KOPT-K1 (cell line): ENCODE measurements around the gene DNAJC5G.

Source experiments
- H3K27ac ChIP-seq: fragments of 200-600 bp; sonication (generic); 2 replicates; pipeline ENCODE4 v1.5.1; 2016; ENCODE audit warnings: antibody characterized with exemption, mild to moderate bottlenecking, low read depth, low read length; ENCODE audit not compliant: poor library complexity, severe bottlenecking
- H3K36me3 ChIP-seq: fragments of 200-600 bp; sonication (generic); 2 replicates; pipeline ENCODE4 v1.5.1; 2017; ENCODE audit warnings: antibody characterized with exemption, mild to moderate bottlenecking, low read length, moderate library complexity; ENCODE audit not compliant: insufficient read depth
- H3K9me3 ChIP-seq: fragments of 200-600 bp; sonication (generic); 2 replicates; pipeline ENCODE4 v1.5.1; 2017; ENCODE audit warnings: antibody characterized with exemption, low read length, mild to moderate bottlenecking; ENCODE audit not compliant: insufficient read depth, poor library complexity, severe bottlenecking

The DNAJC5G gene

GRCh38 chr2:27245626-27246025, 29.6 kb upstream of the DNAJC5G start:
- peaks cover 50% of the 10 kb centered on the region for H3K36me3 ChIP-seq
- H3K27ac ChIP-seq, result no peak overlapping the region
- no peaks in the 10 kb centered on the region for H3K9me3 ChIP-seq

- no peaks in the 10 kb centered on the region for H3K9me3 ChIP-seq
- no peak overlapping the region for H3K27ac ChIP-seq
- H3K36me3 ChIP-seq, result peaks cover 28% of the 10 kb centered on the region
Measured at GRCh38 chr2:27247893-27248292, 27.3 kb upstream of the DNAJC5G start.

DNA sequence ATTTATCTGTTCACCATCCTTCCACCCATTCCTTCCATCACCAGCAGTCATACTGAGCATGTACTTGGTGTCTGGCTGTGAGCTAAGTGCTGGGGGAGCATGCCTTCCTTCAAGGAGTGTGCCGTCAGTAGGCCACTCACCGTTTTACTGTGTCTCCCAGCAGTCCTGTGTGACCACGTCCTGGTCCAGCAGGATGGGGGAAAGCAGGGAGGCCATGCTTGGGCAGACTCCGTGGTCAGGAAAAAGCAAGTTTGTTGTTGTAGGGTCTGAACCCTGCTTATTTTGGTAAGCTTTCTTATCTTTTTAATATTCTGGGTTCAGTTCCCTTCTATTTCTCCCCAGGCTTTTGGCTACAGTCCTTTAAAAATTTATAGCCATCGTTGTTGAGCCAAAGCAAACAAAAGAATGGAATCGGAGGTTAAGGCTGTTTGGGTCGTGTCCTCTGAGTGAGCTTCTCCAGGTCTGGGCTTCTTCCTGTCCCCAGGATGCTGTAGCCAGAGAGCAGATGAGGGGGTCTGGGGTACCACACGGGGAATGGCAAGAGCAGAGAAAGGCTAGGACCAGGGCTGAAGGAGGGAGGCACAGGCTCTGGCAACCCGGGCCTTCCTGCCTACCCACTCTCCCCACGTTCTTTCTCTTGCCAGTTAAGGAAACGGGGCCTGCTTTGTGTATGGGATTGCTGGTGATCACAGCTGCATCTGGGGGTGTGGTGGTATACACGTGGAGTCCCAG, 25.9 kb upstream of the DNAJC5G start:
- Histone ChIP-seq H3K27ac (no peak overlapping the region), H3K9me3 (no peaks in the 10 kb centered on the region), H3K36me3 (peaks cover 13% of the 10 kb centered on the region)

- H3K27ac ChIP-seq, result no peak overlapping the region
- H3K36me3 ChIP-seq, result peaks cover 6% of the 10 kb centered on the region; the same call in 1 of the 2 replicates
- no peaks in the 10 kb centered on the region for H3K9me3 ChIP-seq
Measured at GRCh38 chr2:27249891-27250651, 25.2 kb upstream of the DNAJC5G start.

DNA sequence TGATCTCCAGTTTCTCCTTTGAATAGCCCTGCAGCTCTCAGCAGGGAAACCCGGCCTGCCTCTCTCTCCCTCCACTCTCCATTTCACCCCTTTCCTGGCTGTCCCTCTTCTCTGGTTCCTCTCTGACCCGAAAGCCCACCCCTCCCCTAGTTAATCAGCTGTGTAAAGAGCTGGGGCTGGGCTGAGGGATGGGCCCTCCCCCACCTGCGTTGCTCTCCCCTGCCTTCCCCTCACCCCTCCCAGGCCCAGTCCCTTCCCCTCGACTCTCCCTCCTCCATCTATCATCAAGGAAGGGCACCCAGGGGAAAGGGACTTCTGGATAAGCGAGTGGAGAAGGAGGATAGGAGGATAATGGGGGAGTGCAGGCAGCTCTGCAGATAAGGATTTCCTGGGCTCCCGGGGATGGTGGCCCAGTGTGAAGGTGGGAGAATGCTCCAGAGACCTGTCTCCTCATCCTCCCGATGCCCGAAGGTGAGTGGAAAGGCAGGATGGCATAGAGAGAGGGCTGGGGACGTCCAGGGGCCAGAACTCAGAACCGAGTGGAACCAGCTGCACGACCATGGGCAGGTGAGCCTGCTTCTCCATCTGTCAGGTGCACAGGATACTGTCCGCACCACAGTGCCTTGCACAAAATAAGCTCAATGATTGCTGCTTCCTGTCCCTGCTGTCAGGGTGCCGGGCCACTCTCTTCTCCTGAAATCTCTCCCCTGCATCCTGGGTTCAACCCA, 24.4 kb upstream of the DNAJC5G start:
- H3K27ac ChIP-seq, result no peak overlapping the region
- H3K9me3 ChIP-seq, result no peaks in the 10 kb centered on the region
- H3K36me3 ChIP-seq, result no peaks in the 10 kb centered on the region

GRCh38 chr2:27251766-27252165, 23.5 kb upstream of the DNAJC5G start:
- no peaks in the 10 kb centered on the region for H3K9me3 ChIP-seq
- no peak overlapping the region for H3K27ac ChIP-seq
- H3K36me3 ChIP-seq, result no peaks in the 10 kb centered on the region

DNA sequence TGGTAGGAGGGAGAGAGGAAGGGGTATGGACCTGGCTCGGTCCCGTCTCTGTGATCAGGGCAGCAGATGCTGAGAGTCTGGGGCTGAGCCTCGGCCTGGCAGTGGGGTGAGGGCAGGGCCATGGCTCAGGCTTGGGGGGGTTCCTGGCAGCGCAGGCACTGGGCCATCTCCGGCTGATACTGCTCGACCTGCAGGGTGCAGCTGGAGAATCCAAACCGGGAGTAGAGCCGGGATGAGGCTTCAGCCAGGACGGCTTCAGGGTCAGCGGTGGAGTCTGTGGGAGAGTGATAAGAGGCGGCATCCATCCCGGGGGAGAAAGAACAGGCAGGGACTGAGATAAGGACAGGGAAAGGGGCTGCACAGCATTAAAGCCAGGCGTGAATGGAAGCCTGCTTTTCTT, 20.0 kb upstream of the DNAJC5G start:
- no peak overlapping the region for H3K27ac ChIP-seq
- no peaks in the 10 kb centered on the region for H3K9me3 ChIP-seq
- no peaks in the 10 kb centered on the region for H3K36me3 ChIP-seq

- Histone ChIP-seq H3K36me3 (no peaks in the 10 kb centered on the region), H3K9me3 (no peaks in the 10 kb centered on the region), H3K27ac (no peak overlapping the region)
Measured at GRCh38 chr2:27255660-27256059, 19.6 kb upstream of the DNAJC5G start.

GRCh38 chr2:27256855-27257454, 18.3 kb upstream of the DNAJC5G start:
- H3K27ac ChIP-seq, result no peak overlapping the region
- no peaks in the 10 kb centered on the region for H3K9me3 ChIP-seq
- no peaks in the 10 kb centered on the region for H3K36me3 ChIP-seq

- H3K36me3 ChIP-seq, result no peaks in the 10 kb centered on the region
- no peaks in the 10 kb centered on the region for H3K9me3 ChIP-seq
- H3K27ac ChIP-seq, result no peak overlapping the region
Measured at GRCh38 chr2:27258051-27258450, 17.2 kb upstream of the DNAJC5G start.

DNA sequence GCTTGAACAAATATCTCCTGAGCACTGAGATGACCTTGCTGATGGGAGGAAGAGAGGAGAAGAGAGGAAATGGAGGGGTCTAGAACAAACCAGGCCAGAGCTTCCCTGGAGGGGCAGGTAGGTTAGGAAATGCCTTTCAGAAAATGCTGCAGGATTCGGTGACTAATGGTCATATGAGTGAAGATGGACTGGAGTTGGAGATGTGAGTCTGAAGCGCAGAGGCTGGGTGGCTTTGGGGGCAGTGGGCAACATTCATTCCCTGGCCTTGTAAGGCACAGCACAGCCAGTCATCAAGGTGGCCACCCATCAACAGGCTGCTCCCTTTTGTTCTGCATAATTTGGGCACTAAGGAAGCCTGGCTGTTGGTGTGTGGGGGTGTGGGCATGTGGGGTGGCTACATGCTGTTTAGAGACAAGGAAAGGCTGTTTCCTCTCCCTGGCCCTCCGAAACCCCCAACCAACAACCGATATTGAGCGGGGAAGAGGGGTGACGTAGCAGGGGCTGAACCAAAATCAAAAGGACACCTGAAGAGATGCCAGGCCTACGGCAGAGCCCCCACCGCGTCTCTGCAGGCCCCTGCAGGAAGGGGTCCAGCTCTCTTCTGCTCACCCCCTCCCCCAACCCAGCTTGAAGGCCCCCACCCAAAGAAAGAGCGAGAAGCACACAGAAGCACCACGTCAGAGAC, 13.8 kb upstream of the DNAJC5G start:
- H3K9me3 ChIP-seq, result no peaks in the 10 kb centered on the region
- H3K36me3 ChIP-seq, result no peaks in the 10 kb centered on the region
- no peak overlapping the region for H3K27ac ChIP-seq

- no peaks in the 10 kb centered on the region for H3K9me3 ChIP-seq
- no peaks in the 10 kb centered on the region for H3K36me3 ChIP-seq
- H3K27ac ChIP-seq, result no peak overlapping the region
Measured at GRCh38 chr2:27261926-27262298, 13.3 kb upstream of the DNAJC5G start.

GRCh38 chr2:27262379-27263286, 12.6 kb upstream of the DNAJC5G start, which contains the start of gene SLC30A3:
SLC30A3 (minus strand) TSS chr2:27263047; CDS start chr2:27262906, 141 bp downstream.
- H3K36me3 ChIP-seq, result no peaks in the 10 kb centered on the region

More at GRCh38 chr2:27262379-27263286, 12.6 kb upstream of the DNAJC5G start, which contains the start of gene SLC30A3:
- no peak within 1 kb of the TSS for H3K27ac ChIP-seq
- no peaks in the 10 kb centered on the region for H3K9me3 ChIP-seq
